ENCODE results near the gene C3orf20.
A peak's percentile ranks its signal among the peaks of the same experiment; 100 is the strongest.

The C3orf20 gene

DNA sequence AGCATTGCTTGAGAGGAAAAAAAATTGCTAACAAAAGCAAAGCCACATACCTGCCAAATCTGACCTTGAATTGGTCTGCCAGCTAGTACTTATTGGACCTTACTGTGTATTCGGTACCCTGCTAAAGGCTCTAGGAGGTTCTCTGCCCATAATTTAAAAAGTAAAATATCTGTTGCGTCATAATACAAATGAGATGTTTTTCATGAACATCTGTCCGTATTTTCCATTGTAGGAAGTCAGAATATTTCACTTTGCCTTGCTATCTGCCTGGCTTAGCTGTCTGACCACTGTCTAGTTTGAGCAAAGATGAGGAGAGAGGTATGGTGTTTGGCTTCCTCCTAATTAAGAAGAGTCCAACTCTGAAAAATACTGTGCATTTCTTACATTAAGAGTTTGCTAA, 10.8 kb upstream of the C3orf20 start:
- H3K36me3 ChIP-seq (ENCODE audit: insufficient read depth, low read length) = peaks cover 98% of the 10 kb centered on the region
- no peak overlapping the region for H3K4me2 ChIP-seq (ENCODE audit: low read length)
- H3K79me2 ChIP-seq (ENCODE audit: insufficient read depth, low read length) = no peaks in the 10 kb centered on the region
- H3K9ac ChIP-seq (ENCODE audit: low read length) = no peak overlapping the region
- no peaks in the 10 kb centered on the region for H3K27me3 ChIP-seq (ENCODE audit: insufficient read depth, low read length)
- TF ChIP-seq EZH2 (IDR thresholded peaks at IDR 0.05; ENCODE audit: borderline replicate concordance, low read length) = no peak
- no peak for TF ChIP-seq CTCF (IDR thresholded peaks at IDR 0.05; ENCODE audit: low read length)
- no peak overlapping the region for H2AFZ ChIP-seq (ENCODE audit: low read length)
- H3K9me3 ChIP-seq (ENCODE audit: low read length) = no peaks in the 10 kb centered on the region
- no peaks in the 10 kb centered on the region for H3K4me1 ChIP-seq (ENCODE audit: insufficient read depth, low read length, severe bottlenecking)
- no peak overlapping the region for H3K27ac ChIP-seq (ENCODE audit: low read depth, low read length, poor library complexity, severe bottlenecking)
- no peaks in the 10 kb centered on the region for H3K9me2 ChIP-seq (ENCODE audit: low read depth, low read length)
- H3F3A ChIP-seq (ENCODE audit: insufficient read depth, low read length) = no peaks in the 10 kb centered on the region
- H4K20me1 ChIP-seq (ENCODE audit: insufficient read depth, low read length) = no peaks in the 10 kb centered on the region
- no peak overlapping the region for H3K4me3 ChIP-seq (ENCODE audit: low read depth, low read length, poor library complexity, severe bottlenecking)

DNA sequence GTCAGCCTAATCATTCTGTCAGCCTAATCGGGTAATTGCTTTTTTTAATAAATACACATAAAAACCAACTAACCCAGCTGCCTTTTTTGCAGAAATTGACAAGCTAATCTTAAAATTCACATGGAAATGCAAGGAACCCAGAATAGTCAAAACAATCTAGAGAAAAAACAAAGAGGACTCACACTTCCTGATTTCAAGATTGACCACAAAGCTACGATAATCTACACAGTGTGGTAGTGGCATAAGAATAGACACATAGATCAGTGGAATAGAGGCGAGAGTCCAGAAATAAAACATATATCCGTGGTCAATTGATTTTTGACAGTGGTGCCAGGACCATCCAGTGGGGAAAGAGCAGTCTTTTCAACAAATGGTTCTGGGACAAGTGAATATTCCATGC, 2.4 kb upstream of the C3orf20 start:
- Histone ChIP-seq H3K27me3 (ENCODE audit: insufficient read depth, low read length) (no peaks in the 10 kb centered on the region), H3K4me2 (ENCODE audit: low read length) (no peak overlapping the region), H2AFZ (ENCODE audit: low read length) (no peak overlapping the region), H3K79me2 (ENCODE audit: insufficient read depth, low read length) (no peaks in the 10 kb centered on the region), H3K36me3 (ENCODE audit: insufficient read depth, low read length) (peaks cover 53% of the 10 kb centered on the region), H3K4me1 (ENCODE audit: insufficient read depth, low read length, severe bottlenecking) (peaks cover 51% of the 10 kb centered on the region), H3K9me3 (ENCODE audit: low read length) (no peaks in the 10 kb centered on the region), H3K27ac (ENCODE audit: low read depth, low read length, poor library complexity, severe bottlenecking) (peak overlapping the region; percentile 52), H3F3A (ENCODE audit: insufficient read depth, low read length) (no peaks in the 10 kb centered on the region), H4K20me1 (ENCODE audit: insufficient read depth, low read length) (no peaks in the 10 kb centered on the region), H3K9me2 (ENCODE audit: low read depth, low read length) (no peaks in the 10 kb centered on the region), H3K4me3 (ENCODE audit: low read depth, low read length, poor library complexity, severe bottlenecking) (no peak overlapping the region), H3K9ac (ENCODE audit: low read length) (no peak overlapping the region)
- TF ChIP-seq EZH2 (IDR thresholded peaks at IDR 0.05; ENCODE audit: borderline replicate concordance, low read length) (no peak), CTCF (IDR thresholded peaks at IDR 0.05; ENCODE audit: low read length) (no peak)

- H4K20me1 ChIP-seq (ENCODE audit: insufficient read depth, low read length) = no peaks in the 10 kb centered on the region
- peak overlapping the region; percentile 35; the same call in 1 of the 2 replicates for H3K4me2 ChIP-seq (ENCODE audit: low read length)
- H3K4me3 ChIP-seq (ENCODE audit: low read depth, low read length, poor library complexity, severe bottlenecking) = no peak overlapping the region
- peak overlapping the region; percentile 91 for H3K27ac ChIP-seq (ENCODE audit: low read depth, low read length, poor library complexity, severe bottlenecking)
- TF ChIP-seq CTCF (IDR thresholded peaks at IDR 0.05; ENCODE audit: low read length) (no peak), EZH2 (IDR thresholded peaks at IDR 0.05; ENCODE audit: borderline replicate concordance, low read length) (no peak)
- no peaks in the 10 kb centered on the region for H3F3A ChIP-seq (ENCODE audit: insufficient read depth, low read length)
- no peaks in the 10 kb centered on the region for H3K27me3 ChIP-seq (ENCODE audit: insufficient read depth, low read length)
- H3K9me3 ChIP-seq (ENCODE audit: low read length) = peaks cover 6% of the 10 kb centered on the region; the same call in 1 of the 2 replicates
- peaks cover 82% of the 10 kb centered on the region for H3K4me1 ChIP-seq (ENCODE audit: insufficient read depth, low read length, severe bottlenecking)
- H3K9me2 ChIP-seq (ENCODE audit: low read depth, low read length) = no peaks in the 10 kb centered on the region
- H3K9ac ChIP-seq (ENCODE audit: low read length) = peak overlapping the region; percentile 26; the same call in 1 of the 2 replicates
- no peaks in the 10 kb centered on the region for H3K79me2 ChIP-seq (ENCODE audit: insufficient read depth, low read length)
- peaks cover 20% of the 10 kb centered on the region for H3K36me3 ChIP-seq (ENCODE audit: insufficient read depth, low read length)
- H2AFZ ChIP-seq (ENCODE audit: low read length) = no peak overlapping the region
Observed at GRCh38 chr3:14676881-14677280, 1.9 kb downstream of the C3orf20 start.

Measured in OCI-LY1 (cell line).